ENCODE data around the gene NRXN3.

NRXN3 gene

DNA sequence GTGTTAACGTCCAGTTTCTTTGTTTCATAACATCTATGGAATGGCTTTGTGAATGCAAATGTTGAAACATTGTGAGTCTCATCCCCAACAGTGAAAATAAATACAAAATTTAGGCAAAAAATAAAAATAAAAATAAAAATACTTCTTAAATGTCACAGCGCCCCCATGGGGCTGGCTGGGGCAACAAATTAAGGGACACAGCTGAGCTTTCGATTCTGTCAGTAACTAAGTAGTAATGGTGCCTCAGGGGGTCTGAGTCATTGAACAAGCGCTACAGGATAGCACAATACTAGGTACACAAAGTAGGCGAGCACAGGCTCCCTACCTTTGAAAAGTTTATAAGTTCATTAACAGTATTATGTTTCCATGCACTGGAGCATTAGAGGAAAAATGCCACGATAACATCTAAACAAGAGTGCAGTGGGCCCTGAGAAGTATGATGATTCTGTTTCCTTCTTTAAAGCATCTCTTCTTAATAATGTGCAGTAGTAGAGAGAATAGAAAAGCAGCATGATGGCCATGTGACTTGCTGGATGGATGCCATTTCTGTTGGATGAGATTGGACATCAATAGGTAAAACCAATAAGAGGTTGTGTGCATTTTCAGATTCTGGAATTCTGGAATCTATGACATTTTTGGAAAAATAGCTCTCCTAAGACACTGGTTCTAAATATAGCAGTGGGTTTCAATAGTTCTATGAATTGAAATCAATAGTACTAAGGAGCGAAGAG is 1374.0 kb downstream of the NRXN3 start:
- in situ Hi-C loops (cut with MboI; ENCODE audit: low pct_unique_long_range_greater_than_20kb, low sequenced_read_pairs, unreplicated experiment), result no loop called here
- peak; percentile 19 for TF ChIP-seq CTCF (IDR thresholded peaks at IDR 0.05; ENCODE audit: extremely low read depth, insufficient read depth, missing control alignments)
- DNase-seq (ENCODE audit: low spot score), result no peak

- DNase-seq (ENCODE audit: low spot score), result no peak
- TF ChIP-seq CTCF (IDR thresholded peaks at IDR 0.05; ENCODE audit: extremely low read depth, insufficient read depth, missing control alignments), result no peak
- in situ Hi-C loops (cut with MboI; ENCODE audit: low pct_unique_long_range_greater_than_20kb, low sequenced_read_pairs, unreplicated experiment), result no loop called here
These were observed 1374.5 kb downstream of the NRXN3 start for GRCh38 chr14:79544698-79545070.

DNA sequence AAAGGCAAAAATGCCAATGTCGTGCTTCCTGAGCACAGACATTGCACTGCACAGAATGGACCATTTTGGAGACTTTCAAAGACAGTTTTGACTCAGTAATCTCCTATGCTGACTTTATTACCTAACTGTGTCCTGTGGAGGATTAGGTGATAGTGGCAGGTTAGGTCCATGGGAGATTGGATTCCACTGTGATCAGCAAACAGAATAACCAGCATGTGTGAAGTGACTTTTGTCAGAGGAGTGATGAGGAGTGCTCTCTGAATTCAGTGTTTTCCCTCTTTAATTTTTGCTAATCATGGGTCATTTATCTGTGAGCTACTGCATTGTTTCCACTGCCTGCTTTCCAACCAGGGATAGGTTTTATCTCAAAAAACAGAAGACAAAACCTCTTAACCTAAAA is 1378.7 kb downstream of the NRXN3 start:
- in situ Hi-C loops (cut with MboI; ENCODE audit: low pct_unique_long_range_greater_than_20kb, low sequenced_read_pairs, unreplicated experiment), result no loop called here
- DNase-seq (ENCODE audit: low spot score), result no peak
- TF ChIP-seq CTCF (IDR thresholded peaks at IDR 0.05; ENCODE audit: extremely low read depth, insufficient read depth, missing control alignments), result no peak

GRCh38 chr14:79549515-79549914 is 1379.3 kb downstream of the NRXN3 start:
- TF ChIP-seq CTCF (IDR thresholded peaks at IDR 0.05; ENCODE audit: extremely low read depth, insufficient read depth, missing control alignments), result no peak
- DNase-seq (ENCODE audit: low spot score), result no peak
- in situ Hi-C loops (cut with MboI; ENCODE audit: low pct_unique_long_range_greater_than_20kb, low sequenced_read_pairs, unreplicated experiment), result no loop called here

DNA sequence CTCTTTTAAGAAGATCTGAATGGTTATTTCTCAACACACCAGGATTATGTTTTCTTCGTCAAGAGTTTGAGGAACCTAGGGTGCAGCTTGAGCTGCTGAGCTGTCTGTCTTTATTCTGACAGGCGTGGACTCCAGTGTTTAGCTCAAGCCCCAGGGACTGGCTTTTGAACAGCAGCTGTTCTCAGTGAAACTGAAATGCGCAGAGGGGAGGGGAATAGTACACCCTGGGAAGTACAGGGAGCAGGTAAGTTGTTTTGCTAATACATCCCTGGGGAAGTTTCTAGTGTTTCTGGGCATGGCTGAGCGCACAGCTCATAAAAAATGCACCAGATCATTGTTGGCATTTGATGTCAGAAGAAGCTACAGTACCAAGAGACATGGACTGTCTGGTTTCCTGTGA is 1381.3 kb downstream of the NRXN3 start:
- in situ Hi-C loops (cut with MboI; ENCODE audit: low pct_unique_long_range_greater_than_20kb, low sequenced_read_pairs, unreplicated experiment), result no loop called here
- no peak for DNase-seq (ENCODE audit: low spot score)
- no peak for TF ChIP-seq CTCF (IDR thresholded peaks at IDR 0.05; ENCODE audit: extremely low read depth, insufficient read depth, missing control alignments)

- no peak for DNase-seq (ENCODE audit: low spot score)
- in situ Hi-C loops (cut with MboI; ENCODE audit: low pct_unique_long_range_greater_than_20kb, low sequenced_read_pairs, unreplicated experiment), result no loop called here
- no peak for TF ChIP-seq CTCF (IDR thresholded peaks at IDR 0.05; ENCODE audit: extremely low read depth, insufficient read depth, missing control alignments)
These were observed 1382.6 kb downstream of the NRXN3 start for GRCh38 chr14:79552778-79553177.
